SU-DHL-6 (cell line): ENCODE data around the gene SPTLC2.

ENCODE experiments used
- CTCF ChIP-seq: fragments of 200-600 bp; sonication (generic); IDR thresholded peaks from one replicate; pipeline ENCODE4 v1.5.1; 2017; ENCODE audit warnings: antibody characterized with exemption, mild to moderate bottlenecking, low read length, moderate library complexity; ENCODE audit not compliant: insufficient read depth, poor library complexity, severe bottlenecking
- EZH2phosphoT487 ChIP-seq: fragments of 200-600 bp; sonication (generic), shearing (Covaris generic); conservative IDR thresholded peaks from 2 replicates; pipeline ENCODE4 v1.6.1; 2018; ENCODE audit warnings: mild to moderate bottlenecking, antibody characterized with exemption, low read length, moderate library complexity, mixed read lengths

GRCh38 chr14:77544571-77544970 is 71.9 kb downstream of the SPTLC2 start:
- TF ChIP-seq CTCF = no peak
- no peak for TF ChIP-seq EZH2phosphoT487
